Panc1 (cell line): ENCODE measurements around the gene TMEM9B. TPM values are rescaled to one million over a fixed set of nuclear protein-coding genes. Genes with fewer than 3 reads are reported as not detected.

Experiments used
- ATAC-seq: fragments of 200-7000 bp; cut with Tn5 transposase; 2 replicates; pipeline ENCODE4 v1.9.1; 2020; ENCODE audit warnings: mild to moderate bottlenecking, moderate library complexity
- BruUV-seq: library from RNA; stranded (reverse); fragments of 400-500 nt; replicated peaks from 2 replicates; lab custom pipeline; 2021; lab: Mats Ljungman, UMichigan
- CTCF ChIA-PET: fragments of 300-600 bp; sonication (Branson Sonifier 250); formaldehyde crosslinking; loops from one replicate; lab custom pipeline; 2022; ENCODE audit warnings: antibody characterized with exemption; lab: Charles Lee
- POLR2A ChIA-PET: fragments of 300-600 bp; sonication (Branson Sonifier 250); formaldehyde crosslinking; loops from one replicate; lab custom pipeline; 2022; ENCODE audit warnings: antibody characterized with exemption; lab: Charles Lee
- DNase-seq: peaks from one replicate; pipeline ENCODE4 v3.0.0-alpha.2; 2010; ENCODE audit warnings: low read depth, low spot score
- H3K27ac ChIP-seq: 2 replicates; pipeline ENCODE4 v1.5.1; 2011; ENCODE audit warnings: mild to moderate bottlenecking, low read length, inconsistent platforms
- H3K27me3 ChIP-seq: fragments of 200-500 bp; sonication (Bioruptor generic); 2 replicates; pipeline ENCODE4 v1.6.0; 2014; ENCODE audit warnings: low read length, inconsistent platforms; ENCODE audit not compliant: control insufficient read depth, insufficient read depth
- H3K36me3 ChIP-seq: fragments of 200-500 bp; sonication (Bioruptor generic); 2 replicates; pipeline ENCODE4 v1.5.1; 2014; ENCODE audit warnings: inconsistent platforms, mild to moderate bottlenecking, low read length, moderate library complexity; ENCODE audit not compliant: control insufficient read depth, insufficient read depth
- H3K4me1 ChIP-seq: 2 replicates; pipeline ENCODE4 v1.5.1; 2011; ENCODE audit warnings: inconsistent platforms, mild to moderate bottlenecking, low read length, moderate library complexity; ENCODE audit not compliant: control insufficient read depth, insufficient read depth
- H3K4me3 ChIP-seq, 2 experiments: 2 replicates each; pipeline ENCODE4 v1.5.1; 2011 to 2012; ENCODE audit warnings: low read depth in 2 of 2, low read length in 2 of 2, mild to moderate bottlenecking in 2 of 2, inconsistent platforms in 1 of 2, moderate library complexity in 1 of 2
- H3K9me3 ChIP-seq: fragments of 200-500 bp; sonication (Bioruptor generic); 2 replicates; pipeline ENCODE4 v1.5.1; 2014; ENCODE audit warnings: low read depth, mild to moderate bottlenecking, inconsistent platforms, low read length, moderate library complexity; ENCODE audit not compliant: control insufficient read depth, insufficient read depth
- CTCF ChIP-seq: fragments of 450-650 bp; IDR thresholded peaks from 2 replicates; pipeline ENCODE4 v1.5.1; 2017; ENCODE audit warnings: mild to moderate bottlenecking
- POLR2AphosphoS5 ChIP-seq: IDR thresholded peaks from 2 replicates; pipeline ENCODE4 v1.6.1; 2012; ENCODE audit warnings: mild to moderate bottlenecking, low read depth, low read length, moderate library complexity
- REST ChIP-seq, 2 experiments: IDR thresholded peaks; 2 replicates each; pipeline ENCODE4 v1.6.1; 2011 to 2012; ENCODE audit warnings: low read depth in 2 of 2, control low read depth in 1 of 2, low read length in 1 of 2, mild to moderate bottlenecking in 1 of 2, moderate library complexity in 1 of 2; ENCODE audit not compliant: insufficient read depth in 1 of 2
- SIN3A ChIP-seq: IDR thresholded peaks from 2 replicates; pipeline ENCODE4 v1.6.1; 2012; ENCODE audit warnings: low read depth, mild to moderate bottlenecking, low read length, moderate library complexity, borderline replicate concordance; ENCODE audit not compliant: insufficient read depth
- TCF7L2 ChIP-seq: IDR thresholded peaks from 2 replicates; pipeline ENCODE4 v1.6.1; 2011; ENCODE audit warnings: mild to moderate bottlenecking, low read depth, low read length, inconsistent platforms
- in situ Hi-C: cut with HindIII; loops from 2 replicates; pipeline ENCODE4 v1.10.0; 2016; ENCODE audit warnings: low sequenced_read_pairs, low pct_unique_long_range_greater_than_20kb
- intact Hi-C: fragments of 100-400 bp; cut with micrococcal nuclease; formaldehyde crosslinking; loops from one replicate; pipeline ENCODE4 v1.10.0; 2022; ENCODE audit not compliant: unreplicated experiment
- total RNA-seq: library from RNA; stranded (reverse); gene quantifications from one replicate; pipeline ENCODE4 v1.2.1, GENCODE V29; 2021; ENCODE audit not compliant: unreplicated experiment

TMEM9B gene
- total RNA-seq, 1 experiment from 2014 or later = 76.2 TPM

- H3K27me3 ChIP-seq = no peaks in the 10 kb centered on the region
- CTCF ChIA-PET = no interaction called here
- in situ Hi-C loops = no loop called here
- no TSS peak for BruUV-seq
- no peak for ATAC-seq
- H3K27ac ChIP-seq = no peak overlapping the region; the same call in 1 of the 2 replicates
- no peak for TF ChIP-seq REST (IDR thresholded peaks at IDR 0.05; ENCODE audit: insufficient read depth in 1 of 2, low read depth in 2 of 2, low read length in 1 of 2)
- no peak for TF ChIP-seq POLR2AphosphoS5
- TF ChIP-seq SIN3A = no peak
- no peak for TF ChIP-seq CTCF
- no peak for TF ChIP-seq TCF7L2
- no peak overlapping the region for H3K4me3 ChIP-seq
- no peak for DNase-seq
- no peaks in the 10 kb centered on the region for H3K9me3 ChIP-seq
- intact Hi-C loops = no loop called here
- H3K36me3 ChIP-seq = no peaks in the 10 kb centered on the region
- POLR2A ChIA-PET = interaction anchor here (0.6 kb wide), 1 partner anchor 36 kb away, joined by 3 read pairs; no protein-coding TSS in a partner anchor
- peaks cover 9% of the 10 kb centered on the region for H3K4me1 ChIP-seq
Measured at GRCh38 chr11:8907116-8907515, 57.1 kb downstream of the TMEM9B start.

- H3K4me3 ChIP-seq = no peak overlapping the region
- CTCF ChIA-PET = no interaction called here
- no peak for DNase-seq
- no peak for ATAC-seq
- in situ Hi-C loops (no loop called here), intact Hi-C loops (no loop called here)
- H3K27me3 ChIP-seq = no peaks in the 10 kb centered on the region
- BruUV-seq = no TSS peak
- H3K4me1 ChIP-seq = peaks cover 8% of the 10 kb centered on the region
- no peak for TF ChIP-seq SIN3A
- H3K9me3 ChIP-seq = no peaks in the 10 kb centered on the region
- H3K36me3 ChIP-seq = no peaks in the 10 kb centered on the region
- no peak overlapping the region for H3K27ac ChIP-seq
- POLR2A ChIA-PET = no interaction called here
Measured at GRCh38 chr11:8905528-8906165, 58.6 kb downstream of the TMEM9B start.

- Histone ChIP-seq H3K4me3 (no peak overlapping the region), H3K36me3 (no peaks in the 10 kb centered on the region), H3K27me3 (no peaks in the 10 kb centered on the region), H3K9me3 (peaks cover 17% of the 10 kb centered on the region), H3K4me1 (no peaks in the 10 kb centered on the region), H3K27ac (no peak overlapping the region)
- ChIA-PET CTCF (no interaction called here), POLR2A (no interaction called here)
- no peak for ATAC-seq
- TF ChIP-seq SIN3A = no peak
- TF ChIP-seq POLR2AphosphoS5 = no peak
- TF ChIP-seq CTCF = no peak
- no peak for TF ChIP-seq REST (IDR thresholded peaks at IDR 0.05; ENCODE audit: insufficient read depth in 1 of 2, low read depth in 2 of 2, low read length in 1 of 2)
- TF ChIP-seq TCF7L2 = no peak
- intact Hi-C loops (no loop called here), in situ Hi-C loops (no loop called here)
- DNase-seq = no peak
- no TSS peak for BruUV-seq
Measured at GRCh38 chr11:8899119-8899753, 65.0 kb downstream of the TMEM9B start.
